C4-2B (cell line): Measurements from ENCODE around the gene SIT1.

ENCODE experiments used
- CTCF ChIP-seq: fragments of 450-650 bp; conservative IDR thresholded peaks from 2 replicates; pipeline ENCODE4 v1.5.1; 2017; ENCODE audit warnings: mild to moderate bottlenecking
- ZFX ChIP-seq: fragments of 450-650 bp; IDR thresholded peaks from 2 replicates; pipeline ENCODE4 v1.6.1; 2017

- TF ChIP-seq CTCF (no peak), ZFX (no peak)
These were observed 11.7 kb upstream of the SIT1 start for GRCh38 chr9:35662437-35662836.
